Fibroblast of lung (primary cell): ENCODE measurements around the gene AOX1. TPM values are rescaled to one million over a fixed set of nuclear protein-coding genes. Genes with fewer than 3 reads are reported as not detected.
A peak's percentile ranks its signal among the peaks of the same experiment; 100 is the strongest.

Source experiments
- DNase-seq, 2 donors: peaks; one replicate each; pipeline versions ENCODE4 v3.0.0 to v3.0.0-alpha.2; 2010; ENCODE audit warnings: low read depth in 2 of 2
- H2AFZ ChIP-seq: 2 replicates; pipeline ENCODE4 v1.5.1; 2012; ENCODE audit warnings: low read length, control low read depth, inconsistent platforms
- H3K27ac ChIP-seq: 2 replicates; pipeline ENCODE4 v1.5.1; 2011; ENCODE audit warnings: low read length, control low read depth; ENCODE audit not compliant: insufficient read depth
- H3K27me3 ChIP-seq: 2 replicates; pipeline ENCODE4 v1.5.1; 2011; ENCODE audit warnings: mild to moderate bottlenecking, low read length; ENCODE audit not compliant: control insufficient read depth, insufficient read depth
- H3K36me3 ChIP-seq: 2 replicates; pipeline ENCODE4 v1.5.1; 2011; ENCODE audit warnings: low read length; ENCODE audit not compliant: control insufficient read depth, insufficient read depth
- H3K4me1 ChIP-seq: 2 replicates; pipeline ENCODE4 v1.5.1; 2011; ENCODE audit warnings: low read length; ENCODE audit not compliant: control insufficient read depth, insufficient read depth; ENCODE audit errors: extremely low read depth
- H3K4me2 ChIP-seq: 2 replicates; pipeline ENCODE4 v1.5.1; 2011; ENCODE audit warnings: low read length, control low read depth; ENCODE audit not compliant: insufficient read depth; ENCODE audit errors: extremely low read depth
- H3K4me3 ChIP-seq, 4 experiments: fragments of 200-600 bp in 1 of 4; sonication (generic) in 1 of 4; replicated peaks in 1 of 4; 2 replicates each; pipeline ENCODE4 v1.5.1; 2011 to 2016; ENCODE audit warnings: low read length in 4 of 4, low read depth in 3 of 4, mild to moderate bottlenecking in 3 of 4, control low read depth in 2 of 4, inconsistent platforms in 1 of 4, mixed read lengths in 1 of 4; ENCODE audit not compliant: insufficient read depth in 1 of 4; ENCODE audit errors: control extremely low read depth in 1 of 4
- H3K79me2 ChIP-seq: 2 replicates; pipeline ENCODE4 v1.5.1; 2012; ENCODE audit warnings: mild to moderate bottlenecking, low read length, inconsistent platforms; ENCODE audit not compliant: control insufficient read depth, insufficient read depth
- H3K9ac ChIP-seq: 2 replicates; pipeline ENCODE4 v1.5.1; 2011; ENCODE audit warnings: mild to moderate bottlenecking, low read length, control low read depth; ENCODE audit not compliant: insufficient read depth
- H3K9me3 ChIP-seq: 2 replicates; pipeline ENCODE4 v1.5.1; 2012; ENCODE audit warnings: low read depth, low read length; ENCODE audit not compliant: control insufficient read depth, insufficient read depth
- H4K20me1 ChIP-seq: 2 replicates; pipeline ENCODE4 v1.5.1; 2011; ENCODE audit warnings: low read length; ENCODE audit not compliant: control insufficient read depth, insufficient read depth; ENCODE audit errors: extremely low read depth
- CTCF ChIP-seq, 2 donors: IDR thresholded peaks in 1 of 2; conservative IDR thresholded peaks in 1 of 2; 1 replicate in 1 of 2; 2 replicates in 1 of 2; pipeline ENCODE4 v1.5.1; 2011 to 2012; ENCODE audit warnings: low read length in 2 of 2, control low read depth in 1 of 2, inconsistent platforms in 1 of 2, low read depth in 1 of 2, mild to moderate bottlenecking in 1 of 2
- EZH2 ChIP-seq: IDR thresholded peaks from 2 replicates; pipeline ENCODE4 v1.5.1; 2012; ENCODE audit warnings: low read length, control low read depth, mild to moderate bottlenecking; ENCODE audit errors: missing control alignments
- polyA plus RNA-seq, 2 donors: library from polyadenylated mRNA; depleted of rRNA in 1 of 2; stranded (reverse) in 1 of 2; unstranded in 1 of 2; fragments of >200 nt; gene quantifications; 2 replicates each; pipeline ENCODE4 v1.2.1, GENCODE V29; 2011 to 2012; ENCODE audit warnings: missing spikeins in 1 of 2
- total RNA-seq: library from RNA; depleted of rRNA; stranded (reverse); fragments of >200 nt; gene quantifications from 2 replicates; pipeline ENCODE4 v1.2.1, GENCODE V29; 2014

The AOX1 gene
- total and polyA plus RNA-seq, 2 donors (not counting 1 experiment from before 2014, with no cell fraction given) = 39.4 to 65.1 TPM

DNA sequence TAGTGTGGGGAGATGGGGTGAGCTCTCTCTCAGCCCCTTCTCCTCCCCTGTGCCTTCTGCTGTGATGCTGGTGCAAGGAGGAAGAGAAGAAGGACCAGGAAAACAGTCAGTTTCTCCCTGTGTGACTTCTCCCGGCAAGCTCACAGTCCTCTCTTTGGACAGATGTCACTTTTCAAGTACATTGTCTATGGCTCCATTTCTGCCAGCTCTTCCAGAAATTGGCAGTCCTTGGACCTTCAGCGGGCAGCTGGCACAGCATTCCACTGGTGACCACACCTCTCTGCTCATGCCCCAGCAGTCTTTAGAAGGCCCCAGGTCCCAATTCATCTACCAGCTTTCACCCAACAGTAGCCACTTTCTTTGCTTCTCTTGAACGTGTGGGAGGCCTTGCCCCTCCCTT, 63.9 kb downstream of the AOX1 start:
- no peaks in the 10 kb centered on the region for H3K27me3 ChIP-seq
- H3K36me3 ChIP-seq = no peaks in the 10 kb centered on the region
- no peak overlapping the region for H3K4me2 ChIP-seq
- H3K79me2 ChIP-seq = no peaks in the 10 kb centered on the region
- no peak for DNase-seq
- no peak for TF ChIP-seq EZH2
- TF ChIP-seq CTCF (conservative IDR thresholded peaks at IDR 0.05 in 1 of 2, IDR thresholded peaks at IDR 0.05 in 1 of 2; ENCODE audit: low read depth in 1 of 2, low read length in 2 of 2) = no peak
- no peak overlapping the region for H3K9ac ChIP-seq
- no peaks in the 10 kb centered on the region for H4K20me1 ChIP-seq
- no peak overlapping the region for H3K4me3 ChIP-seq
- H3K27ac ChIP-seq = no peak overlapping the region
- H3K4me1 ChIP-seq = no peaks in the 10 kb centered on the region
- H3K9me3 ChIP-seq = no peaks in the 10 kb centered on the region
- no peak overlapping the region for H2AFZ ChIP-seq

GRCh38 chr2:200650195-200650594, 64.4 kb downstream of the AOX1 start:
- Histone ChIP-seq H4K20me1 (no peaks in the 10 kb centered on the region), H3K9ac (no peak overlapping the region), H3K27ac (no peak overlapping the region), H3K4me1 (no peaks in the 10 kb centered on the region), H3K4me2 (no peak overlapping the region), H3K9me3 (no peaks in the 10 kb centered on the region), H3K36me3 (no peaks in the 10 kb centered on the region), H3K27me3 (no peaks in the 10 kb centered on the region), H3K4me3 (no peak overlapping the region), H3K79me2 (no peaks in the 10 kb centered on the region), H2AFZ (no peak overlapping the region)
- peak in 1 of 2 donors; percentile 41 for DNase-seq
- no peak for TF ChIP-seq CTCF (conservative IDR thresholded peaks at IDR 0.05 in 1 of 2, IDR thresholded peaks at IDR 0.05 in 1 of 2; ENCODE audit: low read depth in 1 of 2, low read length in 2 of 2)
- no peak for TF ChIP-seq EZH2

DNA sequence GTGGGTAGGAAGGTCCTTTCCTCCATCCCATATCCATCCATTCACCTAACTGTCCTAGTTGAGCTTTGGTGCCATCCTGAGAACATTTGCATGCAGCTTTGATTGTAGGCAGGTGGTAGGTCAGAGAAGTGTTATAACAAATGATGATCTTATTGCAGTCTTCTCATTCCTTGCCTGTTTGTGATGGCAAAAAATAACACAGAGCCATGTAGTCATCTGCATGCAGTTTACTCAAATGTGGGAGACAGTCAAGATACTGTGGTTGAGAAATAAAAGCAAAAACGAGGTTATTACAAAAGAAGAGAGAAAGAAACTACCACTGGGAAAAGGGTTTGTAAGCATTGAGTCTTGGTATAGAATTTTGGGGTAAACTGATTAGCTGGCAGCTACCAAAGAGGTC, 66.3 kb downstream of the AOX1 start:
- H3K4me3 ChIP-seq = no peak overlapping the region
- no peaks in the 10 kb centered on the region for H3K36me3 ChIP-seq
- TF ChIP-seq EZH2 (no peak), CTCF (conservative IDR thresholded peaks at IDR 0.05 in 1 of 2, IDR thresholded peaks at IDR 0.05 in 1 of 2; ENCODE audit: low read depth in 1 of 2, low read length in 2 of 2) (no peak)
- no peaks in the 10 kb centered on the region for H3K79me2 ChIP-seq
- no peak overlapping the region for H2AFZ ChIP-seq
- H3K27ac ChIP-seq = no peak overlapping the region
- H4K20me1 ChIP-seq = no peaks in the 10 kb centered on the region
- no peaks in the 10 kb centered on the region for H3K4me1 ChIP-seq
- H3K4me2 ChIP-seq = no peak overlapping the region
- H3K9ac ChIP-seq = no peak overlapping the region
- no peak for DNase-seq
- no peaks in the 10 kb centered on the region for H3K9me3 ChIP-seq
- H3K27me3 ChIP-seq = no peaks in the 10 kb centered on the region
